Lower lobe of right lung (tissue), 2 donors: ENCODE data around the gene NEU4. TPM values are rescaled to one million over a fixed set of nuclear protein-coding genes. Genes with fewer than 3 reads are reported as not detected.

Experiments used
- ATAC-seq, 2 donors: fragments of 200-7000 bp; cut with Tn5 transposase; one replicate each; pipeline ENCODE4 v1.9.1; 2020 to 2022; ENCODE audit warnings: mild to moderate bottlenecking in 2 of 2, moderate library complexity in 2 of 2
- DNase-seq: peaks from one replicate; pipeline ENCODE4 v3.0.0-alpha.2; 2020
- H3K27ac ChIP-seq: fragments of 200-600 bp; one replicate; pipeline ENCODE4 v1.8.0; 2022
- H3K27me3 ChIP-seq: fragments of 200-600 bp; one replicate; pipeline ENCODE4 v1.8.0; 2022; ENCODE audit warnings: low read depth
- H3K36me3 ChIP-seq: fragments of 200-600 bp; one replicate; pipeline ENCODE4 v1.8.0; 2022; ENCODE audit warnings: mild to moderate bottlenecking
- H3K4me1 ChIP-seq: fragments of 200-600 bp; one replicate; pipeline ENCODE4 v1.8.0; 2022
- H3K4me3 ChIP-seq: fragments of 200-600 bp; one replicate; pipeline ENCODE4 v1.8.0; 2022; ENCODE audit warnings: mild to moderate bottlenecking
- H3K9me3 ChIP-seq: fragments of 200-600 bp; one replicate; pipeline ENCODE4 v1.8.0; 2022
- intact Hi-C: fragments of 100-400 bp; cut with DNase I; formaldehyde crosslinking; loops from one replicate; pipeline ENCODE4 v1.11.0; 2022
- total RNA-seq: library from RNA; stranded (reverse); fragmentation: NEBNext Ultra II Directional; extraction: Animal tissue kit (Norgen Biotek cat#: 25700); gene quantifications from one replicate; pipeline ENCODE4 v1.2.1, GENCODE V29; 2021
- TF ChIP-seq, protein P1 (sequence below): fragments of 200-600 bp; IDR thresholded peaks from one replicate; pipeline ENCODE4 v1.8.0; 2022; ENCODE audit warnings: antibody characterized with exemption, mild to moderate bottlenecking
- donor health status: DM: no; HTN: yes; CAD: no; lungs with severe emphysema.

Gene NEU4
- total RNA-seq, 1 donor from 2014 or later = not detected

DNA sequence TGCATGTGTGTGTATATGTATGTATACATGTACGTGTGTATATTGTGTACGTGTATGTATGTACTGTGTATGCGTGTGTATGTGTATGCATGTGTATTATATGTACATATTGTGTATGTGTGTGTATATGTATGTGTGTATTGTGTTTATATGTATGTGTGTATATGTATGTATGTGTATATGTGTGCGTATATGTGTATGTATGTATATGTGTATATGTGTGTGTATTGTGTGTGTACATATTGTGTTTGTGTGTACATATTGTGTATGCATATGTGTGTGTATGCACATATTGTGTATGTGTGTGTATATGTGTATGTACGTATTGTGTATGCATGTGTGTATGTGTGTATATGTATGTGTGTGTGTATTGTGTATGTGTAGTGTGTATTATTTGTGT lies 15.6 kb upstream of the NEU4 start:
- ATAC-seq (no peak), DNase-seq (no peak)
- Histone ChIP-seq H3K27me3 (no peaks in the 10 kb centered on the region), H3K36me3 (no peaks in the 10 kb centered on the region), H3K4me1 (no peaks in the 10 kb centered on the region), H3K4me3 (no peak overlapping the region), H3K27ac (no peak overlapping the region), H3K9me3 (no peaks in the 10 kb centered on the region)
- TF ChIP-seq, protein P1, sequence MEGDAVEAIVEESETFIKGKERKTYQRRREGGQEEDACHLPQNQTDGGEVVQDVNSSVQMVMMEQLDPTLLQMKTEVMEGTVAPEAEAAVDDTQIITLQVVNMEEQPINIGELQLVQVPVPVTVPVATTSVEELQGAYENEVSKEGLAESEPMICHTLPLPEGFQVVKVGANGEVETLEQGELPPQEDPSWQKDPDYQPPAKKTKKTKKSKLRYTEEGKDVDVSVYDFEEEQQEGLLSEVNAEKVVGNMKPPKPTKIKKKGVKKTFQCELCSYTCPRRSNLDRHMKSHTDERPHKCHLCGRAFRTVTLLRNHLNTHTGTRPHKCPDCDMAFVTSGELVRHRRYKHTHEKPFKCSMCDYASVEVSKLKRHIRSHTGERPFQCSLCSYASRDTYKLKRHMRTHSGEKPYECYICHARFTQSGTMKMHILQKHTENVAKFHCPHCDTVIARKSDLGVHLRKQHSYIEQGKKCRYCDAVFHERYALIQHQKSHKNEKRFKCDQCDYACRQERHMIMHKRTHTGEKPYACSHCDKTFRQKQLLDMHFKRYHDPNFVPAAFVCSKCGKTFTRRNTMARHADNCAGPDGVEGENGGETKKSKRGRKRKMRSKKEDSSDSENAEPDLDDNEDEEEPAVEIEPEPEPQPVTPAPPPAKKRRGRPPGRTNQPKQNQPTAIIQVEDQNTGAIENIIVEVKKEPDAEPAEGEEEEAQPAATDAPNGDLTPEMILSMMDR = no peak
- intact Hi-C loops = no loop called here

GRCh38 chr2:241794250-241794823 lies 14.7 kb upstream of the NEU4 start:
- intact Hi-C loops = no loop called here
- Histone ChIP-seq H3K4me1 (no peaks in the 10 kb centered on the region), H3K9me3 (no peaks in the 10 kb centered on the region), H3K27me3 (no peaks in the 10 kb centered on the region), H3K27ac (no peak overlapping the region), H3K36me3 (no peaks in the 10 kb centered on the region), H3K4me3 (no peak overlapping the region)
- DNase-seq = peak; percentile 23
- ATAC-seq = no peak
- TF ChIP-seq, protein P1 = no peak

GRCh38 chr2:241795021-241795999 lies 13.7 kb upstream of the NEU4 start:
- H3K27me3 ChIP-seq = peaks cover 4% of the 10 kb centered on the region
- no peaks in the 10 kb centered on the region for H3K9me3 ChIP-seq
- H3K27ac ChIP-seq = no peak overlapping the region
- H3K4me1 ChIP-seq = no peaks in the 10 kb centered on the region
- ATAC-seq (no peak), DNase-seq (no peak)
- TF ChIP-seq, protein P1 = no peak
- intact Hi-C loops = no loop called here
- H3K4me3 ChIP-seq = no peak overlapping the region
- no peaks in the 10 kb centered on the region for H3K36me3 ChIP-seq

- TF ChIP-seq, protein P1 = no peak
- intact Hi-C loops = no loop called here
- H3K27me3 ChIP-seq = peaks cover 4% of the 10 kb centered on the region
- ATAC-seq (no peak), DNase-seq (no peak)
- H3K4me1 ChIP-seq = no peaks in the 10 kb centered on the region
- no peaks in the 10 kb centered on the region for H3K36me3 ChIP-seq
- H3K27ac ChIP-seq = no peak overlapping the region
- no peaks in the 10 kb centered on the region for H3K9me3 ChIP-seq
- H3K4me3 ChIP-seq = no peak overlapping the region
Observed at GRCh38 chr2:241796209-241796608, 12.8 kb upstream of the NEU4 start.

GRCh38 chr2:241796610-241797138 lies 12.3 kb upstream of the NEU4 start:
- no peak for ATAC-seq

More at GRCh38 chr2:241796610-241797138, 12.3 kb upstream of the NEU4 start:
- no peak overlapping the region for H3K27ac ChIP-seq
- peak; percentile 41 for DNase-seq
- no peaks in the 10 kb centered on the region for H3K9me3 ChIP-seq
- peaks cover 4% of the 10 kb centered on the region for H3K27me3 ChIP-seq
- no peak overlapping the region for H3K4me3 ChIP-seq
- no peaks in the 10 kb centered on the region for H3K36me3 ChIP-seq
- TF ChIP-seq, protein P1 = no peak
- intact Hi-C loops = no loop called here
- H3K4me1 ChIP-seq = no peaks in the 10 kb centered on the region
